Middle frontal gyrus (tissue), 1 donor: Measurements from ENCODE around the gene IMPG1.
"Not testable (repeated sequence)": the region's sequence is repeated elsewhere in the genome, so short reads cannot be mapped to it uniquely, and the experiment has no call there.

ENCODE experiments used
- DNase-seq: peaks from one replicate; pipeline ENCODE4 v3.0.0-alpha.2; 2015; ENCODE audit warnings: low spot score; ENCODE audit errors: extremely low spot score

The IMPG1 gene

GRCh38 chr6:75947935-75948334 is 124.5 kb downstream of the IMPG1 start:
- DNase-seq: no peak

GRCh38 chr6:75946146-75946831 is 126.2 kb downstream of the IMPG1 start:
- no peak for DNase-seq

- no peak for DNase-seq
Measured at GRCh38 chr6:75943381-75943780, 129.1 kb downstream of the IMPG1 start.

- no peak for DNase-seq
Measured at GRCh38 chr6:75941509-75941908, 131.0 kb downstream of the IMPG1 start.

- no peak for DNase-seq
Measured at GRCh38 chr6:75940564-75940963, 131.9 kb downstream of the IMPG1 start.

GRCh38 chr6:75937846-75938245 is 134.6 kb downstream of the IMPG1 start:
- DNase-seq: no peak

- no peak for DNase-seq
Measured at GRCh38 chr6:75936682-75937081, 135.8 kb downstream of the IMPG1 start.

GRCh38 chr6:75935473-75935793 is 137.0 kb downstream of the IMPG1 start:
- no peak for DNase-seq

- peak; percentile 75 for DNase-seq
Measured at GRCh38 chr6:75934643-75935472, 137.6 kb downstream of the IMPG1 start.

- no peak for DNase-seq
Measured at GRCh38 chr6:75933387-75933975, 139.0 kb downstream of the IMPG1 start.

- DNase-seq: no peak
Measured at GRCh38 chr6:75932067-75932466, 140.4 kb downstream of the IMPG1 start.

GRCh38 chr6:75931011-75931680 is 141.3 kb downstream of the IMPG1 start:
- no peak for DNase-seq

GRCh38 chr6:75926293-75927168 is 145.9 kb downstream of the IMPG1 start:
- DNase-seq: no peak

GRCh38 chr6:75922226-75922625 is 150.2 kb downstream of the IMPG1 start:
- DNase-seq: no peak

- no peak for DNase-seq
Measured at GRCh38 chr6:75913040-75913439, 159.4 kb downstream of the IMPG1 start.

GRCh38 chr6:75907444-75907843 is 165.0 kb downstream of the IMPG1 start:
- no peak for DNase-seq

- no peak for DNase-seq
Measured at GRCh38 chr6:75906871-75907270, 165.6 kb downstream of the IMPG1 start.

- not testable (repeated sequence) for DNase-seq
Measured at GRCh38 chr6:75905129-75905528, 167.3 kb downstream of the IMPG1 start.

GRCh38 chr6:75900216-75900615 is 172.2 kb downstream of the IMPG1 start:
- DNase-seq: not testable (repeated sequence)

- DNase-seq: no peak
Measured at GRCh38 chr6:75896526-75896925, 175.9 kb downstream of the IMPG1 start.

- no peak for DNase-seq
Measured at GRCh38 chr6:75893776-75894152, 178.7 kb downstream of the IMPG1 start.
